Epithelial cell of prostate (primary cell): Measurements from ENCODE around the gene MT1G.
"Not testable (repeated sequence)": the region's sequence is repeated elsewhere in the genome, so short reads cannot be mapped to it uniquely, and the experiment has no call there.

Experiments
- DNase-seq: peaks from one replicate; pipeline ENCODE4 v3.0.0-alpha.2; 2011; ENCODE audit warnings: low read depth, low spot score
- H3K27ac ChIP-seq: fragments of 450-650 bp; 2 replicates; pipeline ENCODE4 v1.5.1; 2017; ENCODE audit warnings: mild to moderate bottlenecking

The MT1G gene

DNA sequence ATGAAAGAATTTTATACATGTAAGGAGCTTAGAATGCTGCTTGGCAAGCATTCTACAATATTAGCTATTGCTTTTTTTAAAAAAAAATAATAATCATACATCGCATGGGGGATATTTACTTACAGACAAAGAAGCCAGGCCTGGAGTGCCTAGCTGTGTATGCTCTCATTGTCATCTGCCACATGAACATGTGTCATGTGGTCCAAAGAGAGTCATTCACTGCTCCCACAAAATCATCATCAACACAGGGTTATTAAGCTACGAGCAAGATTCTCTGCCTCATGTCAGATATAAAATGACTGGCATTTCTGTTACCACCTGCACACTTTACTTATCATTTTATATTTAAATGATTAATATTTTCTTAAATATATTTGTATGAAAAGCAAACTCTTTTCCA, 44.2 kb downstream of the MT1G start:
- H3K27ac ChIP-seq, result no peak overlapping the region
- no peak for DNase-seq

DNA sequence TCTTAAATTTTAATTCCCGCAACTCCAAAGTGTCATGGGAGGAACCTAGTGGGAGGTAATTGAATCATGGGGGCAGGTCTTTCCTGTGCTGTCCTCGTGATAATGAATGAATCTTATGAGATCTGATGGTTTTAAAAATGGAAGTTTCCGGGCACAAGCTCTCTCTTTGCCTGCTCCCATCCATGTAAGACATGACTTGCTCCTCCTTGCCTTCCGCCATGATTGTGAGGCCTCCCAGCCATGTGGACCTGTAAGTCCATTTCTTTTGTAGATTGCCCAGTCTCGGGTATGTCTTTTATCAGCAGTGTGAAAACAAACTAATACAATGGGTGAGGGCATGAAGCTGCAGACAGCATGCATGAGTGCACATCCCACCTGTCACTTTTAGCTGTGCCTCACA, 44.7 kb downstream of the MT1G start:
- not testable (repeated sequence) for H3K27ac ChIP-seq

DNA sequence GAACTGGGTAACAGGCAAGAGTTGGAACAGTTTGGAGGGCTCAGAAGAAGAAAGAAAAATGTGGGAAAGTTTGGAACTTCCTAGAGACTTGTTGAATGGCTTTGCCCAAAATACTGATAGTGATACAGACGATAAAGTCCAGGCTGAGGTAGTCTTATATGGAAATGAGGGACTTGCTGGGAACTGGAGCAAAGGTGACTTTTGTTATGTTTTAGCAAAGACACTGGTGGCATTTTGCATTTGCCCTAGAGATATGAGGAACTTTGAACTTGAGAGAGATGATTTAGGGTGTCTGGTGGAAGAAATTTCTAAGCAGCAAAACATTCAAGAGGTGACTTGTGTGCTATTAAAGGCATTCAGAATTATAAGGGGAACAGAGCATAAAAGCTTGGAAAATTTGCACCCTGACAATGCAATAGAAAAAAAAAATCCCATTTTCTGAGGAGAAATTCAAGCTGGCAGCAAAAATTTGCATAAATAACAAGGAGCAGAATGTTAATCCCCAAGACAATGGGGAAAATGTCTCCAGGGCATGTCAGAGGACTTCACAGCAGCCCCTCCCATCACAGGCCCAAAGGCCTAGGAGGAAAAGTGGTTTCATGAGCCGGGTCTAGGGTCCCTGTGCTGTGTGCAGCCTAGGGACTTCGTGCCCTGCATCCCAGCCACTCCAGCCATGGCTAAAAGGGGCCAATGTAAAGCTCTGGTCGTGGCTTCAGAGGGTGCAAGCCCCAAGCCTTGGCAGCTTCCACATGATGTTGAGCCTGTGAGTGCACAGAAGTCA, 46.0 kb downstream of the MT1G start:
- H3K27ac ChIP-seq, DNase-seq: not testable (repeated sequence)

More for the DNA sequence above, 44.7 kb downstream of the MT1G start:
- not testable (repeated sequence) for DNase-seq

- DNase-seq, result no peak
- H3K27ac ChIP-seq, result no peak overlapping the region
These were observed 47.4 kb downstream of the MT1G start for GRCh38 chr16:56620339-56620897.

- H3K27ac ChIP-seq, result no peak overlapping the region
- DNase-seq, result no peak
These were observed 49.7 kb downstream of the MT1G start for GRCh38 chr16:56618138-56618537.

GRCh38 chr16:56617212-56618085, 50.4 kb downstream of the MT1G start:
- DNase-seq, result no peak
- no peak overlapping the region for H3K27ac ChIP-seq
